Esophagus squamous epithelium (tissue), 5 donors: ENCODE data around the gene COX5B. TPM values are rescaled to one million over a fixed set of nuclear protein-coding genes. Genes with fewer than 3 reads are reported as not detected.
"Not testable (repeated sequence)": the region's sequence is repeated elsewhere in the genome, so short reads cannot be mapped to it uniquely, and the experiment has no call there.

Experiments
- DNase-seq: peaks from one replicate; lab custom pipeline; 2025; lab: John Stamatoyannopoulos, UW
- H3K27ac ChIP-seq, 4 donors: fragments of 200-600 bp; sonication (generic); one replicate each; pipeline ENCODE4 v1.5.1; 2016 to 2019; ENCODE audit warnings: mild to moderate bottlenecking in 1 of 4
- H3K27me3 ChIP-seq, 4 donors: fragments of 200-600 bp; sonication (generic); 1 replicate in 3 of 4; 2 replicates in 1 of 4; pipeline versions ENCODE4 v1.5.1 to v1.6.0; 2017 to 2021; ENCODE audit warnings: antibody characterized with exemption in 1 of 4
- H3K36me3 ChIP-seq, 3 donors: fragments of 200-600 bp; sonication (generic); one replicate each; pipeline ENCODE4 v1.5.1; 2016 to 2019
- H3K4me1 ChIP-seq, 3 donors: fragments of 200-600 bp; sonication (generic); one replicate each; pipeline ENCODE4 v1.5.1; 2017 to 2019
- H3K4me3 ChIP-seq, 4 donors: fragments of 200-600 bp; sonication (generic); 1 replicate in 3 of 4; 2 replicates in 1 of 4; pipeline ENCODE4 v1.5.1; 2016 to 2019; ENCODE audit warnings: mild to moderate bottlenecking in 2 of 4, moderate library complexity in 1 of 4
- H3K9me3 ChIP-seq, 3 donors: fragments of 200-600 bp; sonication (generic); one replicate each; pipeline ENCODE4 v1.5.1; 2016 to 2019
- POLR2A ChIP-seq, 4 donors: fragments of 450-650 bp; IDR thresholded peaks; one replicate each; pipeline ENCODE4 v1.6.1; 2017; ENCODE audit warnings: antibody characterized with exemption in 4 of 4, mild to moderate bottlenecking in 4 of 4, moderate library complexity in 3 of 4
- WGBS, 2 donors: methylation state at CpG; one replicate each; pipeline ENCODE4 v1.1.5; 2018; 5-methylcytosine and 5-hydroxymethylcytosine counted together
- intact Hi-C: fragments of 100-400 bp; cut with DNase I; formaldehyde crosslinking; loops from one replicate; pipeline ENCODE4 v1.15.0; 2022
- total RNA-seq, 4 donors: library from RNA; depleted of rRNA; stranded (reverse); fragments of >200 nt; gene quantifications; one replicate each; pipeline ENCODE4 v1.1.0, GENCODE V29; 2016
- TF ChIP-seq, protein P1 (sequence below), 6 experiments: fragments of 450-650 bp in 4 of 6; fragments of 200-600 bp in 2 of 6; sonication (generic) in 2 of 6; IDR thresholded peaks; one replicate each; pipeline ENCODE4 v1.5.1; 2016 to 2019; ENCODE audit warnings: antibody characterized with exemption in 6 of 6, mild to moderate bottlenecking in 4 of 6, moderate library complexity in 4 of 6
- donor health status: DM: yes; HTN: yes; CAD: no.

COX5B gene, protein sequence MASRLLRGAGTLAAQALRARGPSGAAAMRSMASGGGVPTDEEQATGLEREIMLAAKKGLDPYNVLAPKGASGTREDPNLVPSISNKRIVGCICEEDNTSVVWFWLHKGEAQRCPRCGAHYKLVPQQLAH
- total RNA-seq, result 100 to 1,000 TPM; 350 to 487 (median 415) TPM

DNA sequence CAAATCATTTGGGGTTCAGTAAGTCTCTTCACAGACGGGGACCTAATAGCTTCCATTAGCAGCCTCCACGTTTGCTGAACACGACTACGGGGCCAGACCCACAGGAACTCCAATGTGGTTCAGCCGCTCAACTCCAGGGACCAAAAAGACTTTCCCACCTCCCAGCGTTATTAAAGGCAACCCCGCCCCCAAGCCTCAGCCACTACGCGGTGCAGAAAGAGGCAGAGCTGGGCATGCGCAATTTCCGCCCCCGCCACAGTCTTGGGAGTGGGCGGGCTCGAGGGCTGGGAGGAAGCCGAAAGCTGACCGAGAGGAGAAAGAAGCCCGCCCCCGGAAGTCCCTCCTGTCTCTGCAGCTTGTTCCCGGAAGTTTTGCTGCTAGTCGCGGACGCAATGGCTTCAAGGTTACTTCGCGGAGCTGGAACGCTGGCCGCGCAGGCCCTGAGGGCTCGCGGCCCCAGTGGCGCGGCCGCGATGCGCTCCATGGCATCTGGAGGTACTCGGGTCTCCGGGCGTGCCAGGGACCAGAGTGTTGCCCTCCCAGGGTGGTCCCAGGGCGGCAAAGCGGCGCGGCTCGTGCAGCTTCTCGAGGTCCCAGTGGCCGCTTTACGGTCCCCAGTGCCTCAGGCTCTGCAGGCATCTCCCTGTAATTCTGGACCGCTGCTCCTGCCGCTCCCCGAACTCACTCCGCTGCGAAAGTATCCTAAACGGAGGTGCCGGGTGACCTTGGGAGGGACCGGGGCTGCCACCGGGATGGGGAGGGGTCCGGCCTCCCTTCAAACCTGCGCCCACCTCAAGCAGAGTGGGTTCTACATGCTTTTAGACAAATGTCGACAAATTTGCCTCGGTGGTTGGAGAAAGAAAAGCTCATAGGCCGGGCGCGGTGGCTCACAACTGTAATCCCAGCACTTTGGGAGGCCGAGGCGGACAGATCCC, at the start of gene COX5B:
TSS of gene COX5B (plus strand) at position 368 of the 935 bp plus-strand sequence. CDS start at position 393, 25 bp downstream.
- intact Hi-C loops, result no loop called here
- 0 to 2% methylated on average over 13 of the region's 63 CpGs for WGBS, 2 donors

DNA sequence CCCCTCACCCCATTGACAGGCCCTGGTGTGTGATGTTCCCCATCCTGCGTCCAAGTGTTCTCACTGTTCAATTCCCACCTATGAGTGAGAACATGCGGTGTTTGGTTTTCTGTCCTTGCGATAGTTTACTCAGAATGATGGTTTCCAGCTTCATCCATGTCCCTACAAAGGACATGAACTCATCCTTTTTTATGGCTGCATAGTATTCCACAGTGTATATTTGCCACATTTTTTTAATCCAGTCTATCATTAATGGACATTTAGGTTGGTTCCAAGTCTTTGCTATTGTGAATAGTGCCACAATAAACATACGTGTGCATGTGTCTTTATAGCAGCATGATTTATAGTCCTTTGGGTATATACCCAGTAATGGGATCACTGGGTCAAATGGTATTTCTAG, 49.7 kb upstream of the COX5B start:
- H3K27me3 ChIP-seq, DNase-seq, H3K9me3 ChIP-seq, H3K4me3 ChIP-seq, H3K4me1 ChIP-seq, H3K36me3 ChIP-seq, H3K27ac ChIP-seq: not testable (repeated sequence)
- 90 to 96% methylated on average over 4 of the region's 4 CpGs for WGBS, 2 donors
- intact Hi-C loops, result loop anchor here (10.0 kb wide), 1 partner anchor 99 kb away; no protein-coding TSS in a partner anchor

More for the DNA sequence above, at the start of gene COX5B:
- Histone ChIP-seq H3K27ac (peak within 1 kb of the TSS; percentile 90 to 98 (median 96)), H3K36me3 (peaks cover 12 to 39% (median 23%) of the 10 kb centered on the region in 3 donors), H3K4me1 (peaks cover 4 to 25% (median 14%) of the 10 kb centered on the region in 3 donors), H3K9me3 (no peaks in the 10 kb centered on the region), H3K27me3 (no peaks in the 10 kb centered on the region), H3K4me3 (peak within 1 kb of the TSS; percentile 71 to 100 (median 78))
- DNase-seq, result peak; percentile 95
- TF ChIP-seq, protein P1, sequence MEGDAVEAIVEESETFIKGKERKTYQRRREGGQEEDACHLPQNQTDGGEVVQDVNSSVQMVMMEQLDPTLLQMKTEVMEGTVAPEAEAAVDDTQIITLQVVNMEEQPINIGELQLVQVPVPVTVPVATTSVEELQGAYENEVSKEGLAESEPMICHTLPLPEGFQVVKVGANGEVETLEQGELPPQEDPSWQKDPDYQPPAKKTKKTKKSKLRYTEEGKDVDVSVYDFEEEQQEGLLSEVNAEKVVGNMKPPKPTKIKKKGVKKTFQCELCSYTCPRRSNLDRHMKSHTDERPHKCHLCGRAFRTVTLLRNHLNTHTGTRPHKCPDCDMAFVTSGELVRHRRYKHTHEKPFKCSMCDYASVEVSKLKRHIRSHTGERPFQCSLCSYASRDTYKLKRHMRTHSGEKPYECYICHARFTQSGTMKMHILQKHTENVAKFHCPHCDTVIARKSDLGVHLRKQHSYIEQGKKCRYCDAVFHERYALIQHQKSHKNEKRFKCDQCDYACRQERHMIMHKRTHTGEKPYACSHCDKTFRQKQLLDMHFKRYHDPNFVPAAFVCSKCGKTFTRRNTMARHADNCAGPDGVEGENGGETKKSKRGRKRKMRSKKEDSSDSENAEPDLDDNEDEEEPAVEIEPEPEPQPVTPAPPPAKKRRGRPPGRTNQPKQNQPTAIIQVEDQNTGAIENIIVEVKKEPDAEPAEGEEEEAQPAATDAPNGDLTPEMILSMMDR (IDR thresholded peaks at IDR 0.05), result peak in 1 of 6 experiments; percentile 39
- TF ChIP-seq POLR2A (IDR thresholded peaks at IDR 0.05), result peak in 3 of 4 donors; percentile 68 to 84 (median 82)

DNA sequence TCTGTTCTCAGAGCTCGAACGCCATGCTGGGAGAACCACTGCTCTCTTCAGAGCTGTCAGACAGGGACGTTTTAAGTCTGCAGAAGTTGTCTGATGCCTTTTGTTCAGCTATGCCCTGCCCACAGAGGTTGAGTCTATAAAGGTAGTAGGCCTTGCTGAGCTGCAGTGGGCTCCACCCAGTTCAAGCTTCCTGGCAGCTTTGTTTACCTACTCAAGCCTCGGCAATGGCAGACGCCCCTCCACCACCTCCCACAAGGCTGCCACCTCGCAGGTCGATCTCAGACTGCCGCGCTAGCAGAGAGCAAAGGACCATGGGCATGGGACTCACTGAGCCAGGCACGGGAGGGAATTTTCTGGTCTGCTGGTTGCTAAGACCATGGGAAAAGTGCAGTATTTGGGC, 44.3 kb upstream of the COX5B start:
- H3K27me3 ChIP-seq, intact Hi-C loops, DNase-seq, H3K27ac ChIP-seq, H3K36me3 ChIP-seq, H3K9me3 ChIP-seq, H3K4me3 ChIP-seq, H3K4me1 ChIP-seq: not testable (repeated sequence)
- no CpG with 5 or more reads among the region's 10 CpGs for WGBS, 2 donors

DNA sequence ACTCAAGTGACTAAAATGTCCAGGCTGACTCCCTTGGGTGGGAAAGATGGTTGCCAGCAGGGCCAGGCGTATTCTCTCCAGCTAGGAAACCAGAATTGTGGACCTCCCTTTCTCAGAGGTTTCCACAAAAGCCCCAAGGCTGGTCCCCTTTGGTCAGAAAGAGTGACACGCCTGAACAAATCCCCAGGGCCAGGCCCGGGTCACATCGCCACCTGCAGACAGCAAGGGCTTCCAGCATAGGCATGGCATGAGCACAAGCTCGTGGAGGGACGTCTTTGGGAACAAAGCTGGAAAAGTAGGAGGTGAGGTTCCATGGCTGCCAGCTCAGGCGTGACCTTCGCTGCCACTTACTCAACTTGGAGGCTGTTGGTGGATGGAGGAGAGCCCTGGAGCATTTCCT, 40.8 kb upstream of the COX5B start:
- intact Hi-C loops, H3K4me3 ChIP-seq, H3K27ac ChIP-seq, H3K4me1 ChIP-seq, H3K27me3 ChIP-seq, DNase-seq, H3K36me3 ChIP-seq, H3K9me3 ChIP-seq: not testable (repeated sequence)
- no CpG with 5 or more reads among the region's 8 CpGs for WGBS, 2 donors

DNA sequence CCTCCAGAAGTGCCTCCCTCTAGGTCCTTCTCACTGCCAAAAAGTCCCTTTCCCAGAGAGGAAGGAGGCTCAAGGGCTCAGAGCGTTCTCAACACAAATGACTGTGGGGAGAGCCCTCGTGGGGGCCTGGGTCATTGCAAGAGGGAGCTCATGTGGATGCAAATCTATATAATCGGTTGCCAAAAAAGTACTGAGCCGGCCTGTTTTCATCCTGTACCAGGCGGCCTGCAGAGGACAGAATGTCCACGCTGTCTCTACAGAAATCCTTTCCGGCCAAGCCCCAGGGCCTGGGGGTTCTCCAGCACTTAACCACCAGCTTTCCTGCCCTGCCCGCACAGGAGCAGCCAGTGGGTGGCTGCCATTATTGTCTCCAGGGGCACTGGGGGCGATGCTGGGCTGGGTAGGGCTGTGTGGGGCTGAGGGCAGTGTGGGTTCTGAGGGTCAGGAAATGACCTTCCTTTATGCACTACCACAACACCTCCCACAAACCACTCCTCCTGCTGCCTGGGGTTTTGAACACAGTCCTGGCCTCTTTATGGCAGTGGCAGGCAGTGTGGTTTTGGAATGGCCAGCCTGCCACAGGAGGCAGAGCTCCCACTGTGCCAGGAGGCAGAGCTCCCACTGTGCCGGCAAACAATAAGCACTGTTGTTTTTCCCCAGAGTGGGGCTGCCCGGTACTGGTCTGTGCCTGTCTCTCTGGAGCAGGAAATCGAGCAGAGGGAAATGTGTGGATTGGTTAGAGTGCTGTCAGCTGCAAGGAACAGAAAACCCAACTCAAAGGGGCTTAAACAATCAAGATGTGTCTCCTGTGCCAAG, 40.1 kb upstream of the COX5B start:
- intact Hi-C loops, H3K4me1 ChIP-seq, H3K4me3 ChIP-seq, H3K9me3 ChIP-seq, DNase-seq, H3K27ac ChIP-seq, H3K27me3 ChIP-seq, H3K36me3 ChIP-seq: not testable (repeated sequence)
- no CpG with 5 or more reads among the region's 12 CpGs for WGBS, 2 donors

DNA sequence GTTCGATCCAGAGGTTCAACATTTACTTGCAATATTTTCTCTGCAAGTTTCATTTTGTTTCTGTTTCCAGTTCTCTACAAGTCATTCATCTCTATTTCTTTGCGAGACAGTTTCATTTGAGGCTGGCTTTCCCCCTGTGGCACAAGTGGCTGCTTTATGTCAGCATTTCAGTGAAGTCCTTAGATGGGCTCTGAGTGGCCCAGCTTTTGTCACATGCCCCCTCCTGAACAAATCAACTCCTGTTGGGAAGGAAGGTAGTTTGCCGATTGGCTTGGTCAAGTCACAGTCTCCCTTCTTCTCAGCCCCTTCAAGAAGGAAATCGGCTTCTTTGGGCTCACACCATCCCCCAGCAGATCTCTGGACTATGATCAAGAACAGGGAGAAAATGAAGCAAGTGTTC, 37.1 kb upstream of the COX5B start:
- DNase-seq, intact Hi-C loops: not testable (repeated sequence)
- 87 to 93% methylated on average over 2 of the region's 4 CpGs for WGBS, 2 donors

DNA sequence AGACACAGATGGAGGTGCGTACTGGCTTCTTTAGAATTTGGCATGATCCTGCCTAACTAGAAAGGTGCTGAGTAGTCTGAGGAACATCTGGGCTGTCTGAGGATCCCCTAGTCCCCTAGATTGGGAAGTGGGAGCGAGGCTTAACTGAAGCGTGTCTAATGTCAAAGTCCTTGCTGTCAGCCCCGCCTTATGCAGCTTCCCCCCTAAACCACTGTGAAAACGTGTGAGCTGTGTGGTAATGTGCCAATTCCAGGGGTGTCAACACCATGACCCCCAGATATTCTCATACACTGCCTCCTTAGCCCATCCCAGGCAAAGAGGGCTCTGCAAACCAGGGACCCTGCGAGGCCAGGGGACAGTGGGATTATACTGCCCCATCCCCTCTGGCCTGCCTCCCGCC, 34.0 kb upstream of the COX5B start:
- H3K27me3 ChIP-seq, H3K4me1 ChIP-seq, intact Hi-C loops, DNase-seq, H3K4me3 ChIP-seq, H3K36me3 ChIP-seq, H3K27ac ChIP-seq, H3K9me3 ChIP-seq: not testable (repeated sequence)
- no CpG with 5 or more reads among the region's 7 CpGs for WGBS, 2 donors

More for the DNA sequence above, 37.1 kb upstream of the COX5B start:
- H3K9me3 ChIP-seq, H3K27me3 ChIP-seq, H3K4me3 ChIP-seq, H3K27ac ChIP-seq, H3K36me3 ChIP-seq, H3K4me1 ChIP-seq: not testable (repeated sequence)

DNA sequence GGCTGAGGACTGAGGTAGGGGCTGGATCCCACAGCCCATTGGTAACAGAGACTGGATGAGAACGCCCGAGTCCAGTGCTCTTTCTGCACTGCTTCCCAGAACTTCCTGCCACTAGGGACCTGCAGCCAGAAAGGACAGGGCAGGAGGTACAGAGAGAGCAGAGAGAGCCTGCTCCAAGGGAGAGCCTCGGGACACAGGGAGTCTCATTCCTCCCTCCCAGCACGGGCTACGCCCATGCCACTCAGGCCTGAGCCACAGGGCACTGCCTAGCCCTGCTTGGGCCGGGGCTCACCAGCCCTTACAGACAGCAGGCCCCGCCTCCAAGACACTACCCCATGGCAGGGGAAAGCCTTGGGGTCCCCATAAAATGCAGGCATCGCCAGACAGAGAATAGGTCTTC, 30.1 kb upstream of the COX5B start:
- H3K36me3 ChIP-seq, H3K4me1 ChIP-seq, H3K4me3 ChIP-seq, H3K9me3 ChIP-seq, H3K27me3 ChIP-seq, DNase-seq, H3K27ac ChIP-seq, intact Hi-C loops: not testable (repeated sequence)
- no CpG with 5 or more reads among the region's 8 CpGs for WGBS, 2 donors
